Fibroblast of skin of left quadriceps (primary cell): ENCODE measurements around the gene SCTR.
"Not testable (repeated sequence)": the region's sequence is repeated elsewhere in the genome, so short reads cannot be mapped to it uniquely, and the experiment has no call there.

ENCODE experiments used
- DNase-seq, 2 experiments: peaks; one replicate each; pipeline ENCODE4 v3.0.0-alpha.2; 2013; ENCODE audit warnings: low read depth in 2 of 2

Gene SCTR

DNA sequence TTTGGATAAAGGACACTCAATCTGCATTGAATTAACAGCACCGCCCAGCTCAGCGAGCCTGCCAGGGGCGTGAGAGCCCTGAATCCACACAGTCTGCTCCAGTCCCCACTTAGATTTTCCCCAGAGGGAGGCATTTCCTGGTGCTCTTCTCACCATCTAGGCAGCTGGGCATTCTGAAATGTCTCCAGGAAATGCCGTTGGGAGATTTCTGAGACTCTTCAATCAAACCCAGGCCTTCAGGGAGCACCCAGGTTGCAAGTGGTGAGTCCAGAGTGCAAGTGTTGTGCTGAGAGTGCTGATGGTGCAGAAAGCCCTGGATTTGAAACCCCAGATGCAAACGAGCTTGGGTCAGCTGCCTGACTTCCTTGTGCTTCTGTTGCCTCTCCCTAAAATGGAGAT, 116.1 kb downstream of the SCTR start:
- DNase-seq = no peak

DNA sequence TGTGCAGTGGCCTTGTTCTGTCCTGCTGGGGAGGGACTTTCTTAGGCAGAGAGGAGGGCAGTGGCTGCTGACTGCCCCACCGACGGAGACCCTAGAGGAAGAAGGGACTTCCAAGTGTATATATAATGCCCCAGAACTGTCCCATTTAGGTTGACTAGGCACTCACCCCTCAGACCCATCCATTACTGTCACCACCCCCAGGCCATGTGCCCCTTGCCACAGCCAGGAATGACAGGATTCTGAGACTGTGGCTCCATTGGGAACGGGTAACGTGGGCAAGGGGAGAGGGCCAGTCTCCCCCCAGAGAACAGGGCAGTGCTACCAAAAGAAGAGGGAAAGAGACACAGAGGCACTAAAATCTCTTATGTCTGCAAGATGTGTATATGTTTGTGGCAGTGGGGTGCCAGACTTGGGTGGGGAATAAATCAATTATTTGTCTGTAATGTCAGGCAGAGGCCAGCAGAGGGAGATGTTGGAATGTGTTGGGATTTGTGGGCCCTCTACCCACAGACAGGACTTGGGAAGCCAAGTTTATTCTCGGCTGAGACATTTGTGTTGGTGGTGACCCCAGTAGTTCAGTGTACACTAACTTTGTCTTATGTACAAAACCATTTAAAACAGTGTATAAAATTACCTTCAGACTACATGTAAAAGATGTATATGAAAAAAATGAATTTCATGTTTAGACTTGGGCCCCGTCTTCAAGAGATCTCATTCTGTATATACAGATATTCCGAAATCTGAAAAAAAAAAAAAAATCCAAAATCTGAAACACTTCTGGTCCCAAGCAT, 116.7 kb downstream of the SCTR start:
- DNase-seq = peak in 1 of 2 experiments; percentile 24

DNA sequence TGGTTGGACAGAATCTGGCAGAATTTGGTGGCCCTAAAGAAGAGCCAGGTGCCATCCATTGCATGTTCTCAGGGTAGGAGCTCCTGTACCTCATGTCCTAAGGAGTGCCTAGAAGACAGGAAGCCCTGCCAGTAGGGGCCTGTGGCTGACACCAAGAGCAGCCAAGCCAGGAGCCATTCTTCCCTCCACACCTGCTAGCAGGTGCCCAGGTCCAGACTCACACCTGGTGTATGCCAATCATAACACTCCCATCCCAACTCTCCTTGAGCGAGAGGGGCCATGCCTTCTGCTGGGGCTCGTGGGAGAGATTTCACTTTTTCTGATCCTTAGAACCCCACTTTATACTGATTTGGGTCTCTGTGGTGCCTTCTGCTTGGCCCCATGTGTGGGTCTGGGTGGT, 119.1 kb downstream of the SCTR start:
- no peak for DNase-seq

DNA sequence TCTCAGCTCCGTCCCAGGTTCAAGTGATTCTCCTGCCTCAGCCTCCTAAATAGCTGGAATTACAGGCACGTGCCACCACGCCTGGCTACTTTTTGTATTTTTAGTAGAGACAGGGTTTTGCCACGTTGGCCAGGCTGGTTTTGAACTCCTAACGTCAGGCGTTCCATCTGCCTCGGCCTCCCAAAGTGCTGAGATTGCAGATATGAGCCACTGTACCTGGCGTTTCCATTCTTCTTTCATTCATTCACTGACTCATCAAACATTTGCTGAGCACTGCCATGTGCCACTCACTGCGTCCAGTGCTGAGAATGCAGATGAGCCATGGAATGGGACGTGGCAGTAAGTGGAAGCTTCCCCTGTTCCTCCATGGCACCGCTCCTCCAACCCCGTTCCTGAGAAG, 120.7 kb downstream of the SCTR start:
- DNase-seq = not testable (repeated sequence)

DNA sequence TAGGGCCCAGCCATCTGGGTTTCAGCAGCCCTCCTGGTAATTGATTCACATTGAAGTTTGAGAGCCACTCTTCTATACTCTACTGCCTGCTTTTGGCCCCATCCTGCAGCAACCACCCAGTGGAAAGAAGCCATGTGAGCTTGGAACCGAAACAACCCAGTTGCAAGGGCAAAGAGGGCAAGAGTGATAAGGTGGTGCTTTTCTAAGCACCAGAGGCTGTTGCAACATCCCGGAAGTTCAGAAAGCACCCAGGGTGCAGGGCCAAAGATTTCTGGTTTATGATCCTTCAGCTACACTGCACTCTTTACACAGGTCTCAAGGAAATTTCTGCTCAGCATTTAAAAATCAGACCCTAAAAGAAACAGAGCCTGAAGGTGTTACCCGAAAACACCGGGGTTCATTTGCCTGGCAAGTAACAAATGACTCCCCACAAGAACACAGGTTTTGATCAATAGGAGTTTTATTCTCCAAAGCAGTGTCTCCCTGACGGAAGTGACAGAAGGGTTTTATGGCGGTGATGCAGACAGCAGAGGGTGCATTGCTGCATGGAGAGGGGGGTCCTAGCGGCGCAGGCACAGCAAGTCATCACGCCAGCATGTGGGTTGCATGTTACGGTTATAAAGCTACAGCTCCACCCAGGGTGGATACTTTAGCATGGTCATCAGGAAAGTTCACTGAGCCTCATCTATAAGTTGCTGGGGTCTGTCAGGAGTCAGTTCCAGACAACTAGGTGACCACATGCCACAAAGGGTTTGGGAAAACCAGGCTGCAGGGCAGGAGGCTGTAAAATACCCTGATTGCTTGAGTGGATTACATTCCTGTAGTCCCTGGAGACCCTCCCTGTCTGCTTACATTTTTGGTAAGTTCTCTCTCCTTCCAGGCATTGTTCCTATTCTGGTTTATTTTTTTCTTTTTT, 121.4 kb downstream of the SCTR start:
- no peak for DNase-seq

DNA sequence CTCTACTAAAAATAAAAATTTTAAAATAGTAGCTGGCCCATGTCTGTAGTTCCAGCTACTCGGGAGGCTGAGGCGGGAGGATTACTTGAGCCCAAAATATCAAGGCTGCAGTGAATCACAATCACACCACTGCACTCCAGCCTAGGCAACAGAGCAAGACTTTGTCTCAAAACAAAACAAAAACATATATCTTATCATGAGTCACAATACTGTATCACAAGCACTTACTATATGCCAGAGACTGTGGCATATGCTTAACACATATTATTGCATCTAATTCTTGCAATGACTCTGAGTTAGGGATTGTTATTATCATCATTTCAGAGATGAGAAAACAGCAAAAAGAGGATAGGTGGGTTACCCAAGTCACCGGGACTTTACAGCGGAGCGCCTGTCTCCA, 122.2 kb downstream of the SCTR start:
- no peak for DNase-seq

DNA sequence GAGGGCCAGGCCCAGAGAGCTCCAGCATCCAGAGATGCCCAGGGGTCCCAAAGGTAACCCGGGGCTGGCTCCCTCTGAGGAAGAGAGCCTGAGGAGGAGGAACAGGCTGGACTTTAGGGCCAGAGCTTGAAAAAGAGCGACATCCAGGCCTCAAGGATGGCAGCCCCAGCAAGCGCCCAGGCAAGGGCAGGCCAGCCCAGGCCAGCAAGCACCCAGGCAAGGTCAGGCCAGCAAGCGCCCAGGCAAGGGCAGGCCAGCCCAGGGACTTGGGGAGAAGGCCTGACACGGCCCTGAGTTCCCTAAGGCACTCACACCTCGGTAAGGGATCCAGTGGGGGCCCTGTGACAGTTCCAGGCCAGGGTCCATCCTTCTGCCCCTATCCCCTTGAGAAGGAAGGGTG, 127.1 kb downstream of the SCTR start:
- no peak for DNase-seq

DNA sequence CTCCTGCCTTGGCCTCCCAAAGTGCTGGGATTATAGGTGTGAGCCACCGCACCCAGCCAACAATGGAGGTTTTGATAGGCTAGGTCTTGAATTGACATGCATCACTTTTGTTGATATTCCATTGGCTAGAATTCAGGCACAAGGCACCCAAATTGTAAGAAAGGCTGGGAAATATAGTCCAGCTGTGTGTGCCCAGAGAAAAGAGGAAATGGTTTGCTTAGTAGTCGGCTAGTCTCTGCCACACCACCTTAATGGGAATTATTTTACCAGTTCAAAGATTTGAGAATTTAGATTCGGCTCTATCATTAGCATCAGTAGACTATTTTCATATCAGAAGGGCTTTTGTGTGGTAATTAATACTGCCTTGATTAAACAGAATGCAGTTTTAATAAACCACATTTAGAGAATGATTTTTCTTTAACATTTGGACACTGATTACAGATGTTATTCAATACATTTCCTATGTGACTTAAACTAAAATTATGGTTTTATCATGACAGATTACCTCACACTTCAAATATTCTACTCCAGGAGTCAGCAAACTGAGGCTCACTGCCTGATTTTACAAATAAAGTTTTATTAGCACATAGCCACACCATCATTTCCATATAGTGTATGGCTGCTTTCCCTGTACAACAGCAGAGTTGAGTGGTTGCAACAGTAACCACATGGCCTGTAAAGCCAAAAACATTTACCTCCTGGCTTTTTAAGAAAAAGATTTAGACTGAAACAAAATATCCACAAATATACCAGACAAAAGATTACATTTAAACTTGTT, 130.1 kb downstream of the SCTR start:
- DNase-seq = no peak
